Measurements from ENCODE around the gene WNT5A.

GRCh38 chr3:55445551-55445950 is 41.6 kb downstream of the WNT5A start:
- no peak for TF ChIP-seq EZH2 (IDR thresholded peaks at IDR 0.05; ENCODE audit: borderline replicate concordance)
- TF ChIP-seq, protein P1, sequence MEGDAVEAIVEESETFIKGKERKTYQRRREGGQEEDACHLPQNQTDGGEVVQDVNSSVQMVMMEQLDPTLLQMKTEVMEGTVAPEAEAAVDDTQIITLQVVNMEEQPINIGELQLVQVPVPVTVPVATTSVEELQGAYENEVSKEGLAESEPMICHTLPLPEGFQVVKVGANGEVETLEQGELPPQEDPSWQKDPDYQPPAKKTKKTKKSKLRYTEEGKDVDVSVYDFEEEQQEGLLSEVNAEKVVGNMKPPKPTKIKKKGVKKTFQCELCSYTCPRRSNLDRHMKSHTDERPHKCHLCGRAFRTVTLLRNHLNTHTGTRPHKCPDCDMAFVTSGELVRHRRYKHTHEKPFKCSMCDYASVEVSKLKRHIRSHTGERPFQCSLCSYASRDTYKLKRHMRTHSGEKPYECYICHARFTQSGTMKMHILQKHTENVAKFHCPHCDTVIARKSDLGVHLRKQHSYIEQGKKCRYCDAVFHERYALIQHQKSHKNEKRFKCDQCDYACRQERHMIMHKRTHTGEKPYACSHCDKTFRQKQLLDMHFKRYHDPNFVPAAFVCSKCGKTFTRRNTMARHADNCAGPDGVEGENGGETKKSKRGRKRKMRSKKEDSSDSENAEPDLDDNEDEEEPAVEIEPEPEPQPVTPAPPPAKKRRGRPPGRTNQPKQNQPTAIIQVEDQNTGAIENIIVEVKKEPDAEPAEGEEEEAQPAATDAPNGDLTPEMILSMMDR (IDR thresholded peaks at IDR 0.05; ENCODE audit: poor library complexity): no peak

Data from hepatocyte (in vitro differentiated cells).